ENCODE data around the gene CLCN6.

CLCN6 gene

GRCh38 chr1:11831945-11832725 lies 26.1 kb downstream of the CLCN6 start:
- DNase-seq = no peak

DNA sequence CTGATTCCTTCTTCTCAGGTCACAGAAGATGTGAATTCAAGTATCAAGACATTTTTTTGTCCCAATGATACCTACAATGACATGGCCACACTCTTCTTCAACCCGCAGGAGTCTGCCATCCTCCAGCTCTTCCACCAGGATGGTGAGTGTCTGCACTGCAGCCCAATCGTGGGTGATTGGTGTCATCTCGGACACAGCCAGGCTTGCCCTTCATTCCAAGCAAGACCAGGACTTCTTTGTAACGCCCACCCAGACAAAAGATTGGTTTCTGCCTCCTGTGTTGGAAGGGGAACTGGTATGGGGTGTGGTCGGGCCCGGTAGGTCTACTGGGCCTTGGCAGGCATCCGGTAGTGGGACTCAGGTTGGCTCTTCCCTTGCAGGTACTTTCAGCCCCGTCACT lies 27.5 kb downstream of the CLCN6 start:
- no peak for DNase-seq

GRCh38 chr1:11833900-11834299 lies 27.9 kb downstream of the CLCN6 start:
- DNase-seq = no peak

GRCh38 chr1:11835441-11836225 lies 29.6 kb downstream of the CLCN6 start:
- DNase-seq = no peak

- DNase-seq = no peak
Observed at GRCh38 chr1:11836955-11837766, 31.2 kb downstream of the CLCN6 start.

GRCh38 chr1:11837767-11838348 lies 31.9 kb downstream of the CLCN6 start:
- DNase-seq = no peak

- DNase-seq = peak; percentile 27
Observed at GRCh38 chr1:11838349-11839272, 32.6 kb downstream of the CLCN6 start.

- no peak for DNase-seq
Observed at GRCh38 chr1:11839727-11840705, 34.0 kb downstream of the CLCN6 start.

GRCh38 chr1:11841245-11842153 lies 35.5 kb downstream of the CLCN6 start:
- no peak for DNase-seq

DNA sequence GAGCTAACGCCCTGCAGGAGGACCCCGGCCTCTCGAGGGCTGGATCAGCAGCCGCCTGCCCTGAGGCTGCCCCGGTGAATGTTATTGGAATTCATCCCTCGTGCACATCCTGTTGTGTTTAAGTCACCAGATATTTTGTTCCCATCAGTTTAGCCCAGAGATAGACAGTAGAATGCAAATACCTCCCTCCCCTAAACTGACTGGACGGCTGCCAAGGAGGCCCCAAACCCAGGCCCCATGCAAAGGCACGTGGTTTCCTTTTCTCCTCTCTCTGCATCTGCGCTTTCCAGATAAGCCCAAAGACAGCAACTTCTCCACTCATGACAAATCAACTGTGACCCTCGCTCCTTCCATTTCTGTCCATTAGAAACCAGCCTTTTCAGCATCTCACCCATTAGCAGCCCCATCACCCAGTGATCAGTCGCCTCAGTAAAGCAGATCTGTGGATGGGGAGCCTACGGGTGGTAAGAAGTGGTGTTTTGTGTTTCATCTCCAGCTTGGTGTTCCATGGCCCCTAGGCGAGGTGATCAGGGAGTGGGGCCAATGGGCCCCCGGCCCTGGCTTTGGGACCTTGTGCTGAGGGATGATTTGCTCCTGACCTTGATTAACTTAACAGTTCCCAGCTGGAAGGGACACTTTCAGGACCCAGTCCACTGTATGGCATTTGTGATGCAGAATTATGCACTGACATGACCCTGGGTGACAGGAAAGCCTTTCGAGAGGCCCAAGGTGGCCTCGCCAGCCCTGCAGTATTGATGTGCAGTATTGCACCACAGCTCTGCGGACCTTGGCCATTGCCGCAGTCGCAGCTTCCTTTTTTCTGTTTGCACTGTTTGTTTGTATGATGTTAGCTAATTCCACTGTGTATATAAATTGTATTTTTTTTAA lies 36.4 kb downstream of the CLCN6 start:
- no peak for DNase-seq

GRCh38 chr1:11845641-11846335 lies 39.8 kb downstream of the CLCN6 start:
- DNase-seq = no peak

- peak; percentile 97 for DNase-seq
Observed at GRCh38 chr1:11847667-11848372, 41.8 kb downstream of the CLCN6 start, which contains the start of gene NPPA. TSS of gene NPPA (minus strand) at chr1:11847783. CDS start at chr1:11847684, 99 bp downstream.

DNA sequence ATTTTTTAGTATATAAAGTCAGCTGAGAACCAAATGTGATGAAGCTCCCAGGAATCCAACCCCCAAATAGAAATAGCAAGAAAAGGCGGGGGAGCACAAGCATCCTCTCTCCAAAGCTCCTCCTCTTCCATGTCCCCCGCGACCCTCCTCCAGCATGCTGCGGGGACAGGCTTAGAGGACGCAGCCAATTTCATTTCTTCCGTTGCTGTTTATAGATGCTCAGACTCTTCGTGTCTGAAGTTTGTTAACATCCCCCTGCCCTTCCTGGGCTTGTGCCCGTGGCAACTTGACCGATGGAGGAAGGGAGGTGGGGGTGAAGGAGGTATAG lies 42.3 kb downstream of the CLCN6 start:
- peak; percentile 81 for DNase-seq

DNA sequence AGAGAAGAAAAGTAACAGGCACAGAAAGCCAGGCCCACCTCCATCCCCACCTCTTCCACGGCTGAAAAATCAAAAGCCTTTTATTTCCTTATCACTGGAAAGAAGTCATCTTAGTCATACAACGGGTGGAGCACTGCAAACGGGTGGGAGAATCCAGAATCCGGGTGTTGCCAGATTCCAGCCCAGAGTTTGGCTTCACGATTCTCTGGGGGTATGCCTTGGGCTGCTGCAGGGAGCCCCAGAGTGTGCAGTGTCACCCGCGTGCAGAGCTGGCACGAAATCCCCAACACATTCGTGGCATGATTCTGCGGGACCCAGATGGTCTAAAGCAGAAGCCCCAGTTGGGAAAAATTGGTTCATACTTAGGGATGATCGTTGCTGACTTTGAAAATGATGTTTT lies 44.2 kb downstream of the CLCN6 start:
- DNase-seq = no peak

DNA sequence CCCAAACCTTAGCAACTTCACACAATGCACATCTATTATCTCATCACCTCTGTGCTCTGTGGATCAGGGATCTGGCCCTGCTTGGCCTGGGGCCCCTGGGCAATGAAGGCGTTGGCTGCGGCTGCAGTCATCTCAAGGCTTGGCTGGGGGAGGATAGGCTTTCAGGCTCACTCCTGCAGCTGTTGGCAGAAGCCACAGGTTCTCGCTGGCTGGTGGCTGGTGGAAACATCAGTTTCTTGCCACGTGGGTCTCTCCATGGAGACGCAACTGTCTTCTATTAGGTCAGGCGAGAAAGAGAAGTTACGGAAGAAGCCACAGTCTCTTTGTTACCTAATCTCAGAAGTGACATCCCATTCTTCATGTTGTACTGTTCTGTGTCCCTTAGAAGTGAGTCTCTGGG lies 45.2 kb downstream of the CLCN6 start:
- no peak for DNase-seq

DNA sequence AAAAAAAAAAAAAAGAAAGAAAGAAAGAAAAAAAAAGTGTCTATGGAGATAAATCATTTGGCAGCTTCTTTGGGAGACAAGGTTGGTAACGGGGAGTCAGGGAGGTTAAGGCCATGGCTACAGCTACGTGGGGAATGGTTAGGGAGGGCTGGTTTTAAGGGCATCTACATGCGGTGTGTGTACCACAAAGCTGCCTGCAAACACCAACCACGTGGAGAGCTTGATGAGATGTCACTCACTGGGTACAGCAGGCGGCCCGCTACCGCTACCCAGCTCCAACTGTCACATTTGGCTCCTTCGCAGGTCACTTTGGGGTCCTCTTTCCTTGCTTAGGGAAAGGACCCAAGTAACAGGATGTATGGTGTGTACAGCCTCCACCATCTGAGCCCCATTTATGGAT lies 48.5 kb downstream of the CLCN6 start:
- DNase-seq = no peak

DNA sequence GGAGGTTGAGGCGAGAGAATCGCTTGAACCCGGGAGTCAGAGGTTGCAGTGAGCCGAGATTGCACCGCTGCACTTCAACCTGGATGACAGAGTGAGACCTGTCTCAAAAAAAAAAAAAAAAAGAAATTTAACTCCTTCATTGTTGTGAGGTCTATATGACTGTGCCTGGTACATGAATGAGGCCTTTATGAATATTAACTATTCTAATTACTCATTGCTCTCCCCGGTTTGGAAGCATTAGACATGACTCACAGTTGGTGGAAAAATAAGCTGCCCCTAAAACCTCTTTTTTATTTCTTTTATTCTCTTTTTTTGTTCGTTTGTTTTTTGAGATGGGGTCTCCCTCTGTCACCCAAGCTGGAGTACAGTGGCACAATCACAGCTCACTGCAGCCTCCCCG lies 49.4 kb downstream of the CLCN6 start:
- DNase-seq = no peak
